GM12873 (cell line): Measurements from ENCODE around the gene NCOA1.

Experiments
- CTCF ChIP-seq: IDR thresholded peaks from 2 replicates; pipeline ENCODE4 v1.5.1; 2012; ENCODE audit warnings: low read depth, mild to moderate bottlenecking, moderate library complexity, low read length, control low read depth; ENCODE audit not compliant: insufficient read depth; ENCODE audit errors: missing control alignments

The NCOA1 gene

GRCh38 chr2:24577481-24577880 lies 86.4 kb downstream of the NCOA1 start:
- TF ChIP-seq CTCF = no peak

- no peak for TF ChIP-seq CTCF
These were observed 88.2 kb downstream of the NCOA1 start for GRCh38 chr2:24579053-24579803.

- TF ChIP-seq CTCF = no peak
These were observed 89.5 kb downstream of the NCOA1 start for GRCh38 chr2:24580561-24580960.

GRCh38 chr2:24586955-24587354 lies 95.9 kb downstream of the NCOA1 start:
- no peak for TF ChIP-seq CTCF

- no peak for TF ChIP-seq CTCF
These were observed 97.2 kb downstream of the NCOA1 start for GRCh38 chr2:24588294-24588693.

GRCh38 chr2:24592441-24593100 lies 101.5 kb downstream of the NCOA1 start:
- TF ChIP-seq CTCF = no peak

GRCh38 chr2:24594283-24594682 lies 103.2 kb downstream of the NCOA1 start:
- no peak for TF ChIP-seq CTCF
